Transverse colon (tissue), 4 donors: ENCODE data around the gene CCDC51. TPM values are rescaled to one million over a fixed set of nuclear protein-coding genes. Genes with fewer than 3 reads are reported as not detected.
"Not testable (repeated sequence)": the region's sequence is repeated elsewhere in the genome, so short reads cannot be mapped to it uniquely, and the experiment has no call there.

Source experiments
- DNase-seq: peaks from one replicate; pipeline ENCODE4 v3.0.0-alpha.2; 2019
- H3K27ac ChIP-seq, 4 donors: fragments of 200-600 bp; sonication (generic); 2 replicates each; pipeline ENCODE4 v1.5.1; 2016 to 2018; ENCODE audit warnings: inconsistent platforms in 4 of 4
- H3K27me3 ChIP-seq: fragments of 200-600 bp; sonication (generic); 2 replicates; pipeline ENCODE4 v1.5.1; 2017; ENCODE audit warnings: inconsistent platforms
- H3K36me3 ChIP-seq, 4 donors: fragments of 200-600 bp; sonication (generic); 2 replicates each; pipeline ENCODE4 v1.5.1; 2017 to 2019; ENCODE audit warnings: inconsistent platforms in 4 of 4
- H3K4me1 ChIP-seq, 4 donors: fragments of 200-600 bp; sonication (generic); 2 replicates each; pipeline ENCODE4 v1.5.1; 2017 to 2020; ENCODE audit warnings: inconsistent platforms in 4 of 4
- H3K4me3 ChIP-seq, 4 donors: fragments of 200-600 bp; sonication (generic); 1 replicate in 1 of 4; 2 replicates in 3 of 4; pipeline versions ENCODE4 v1.5.1 to v1.6.1; 2017 to 2019; ENCODE audit warnings: inconsistent platforms in 4 of 4
- H3K9me3 ChIP-seq, 2 donors: fragments of 200-600 bp; sonication (generic); 2 replicates each; pipeline ENCODE4 v1.5.1; 2017 to 2019; ENCODE audit warnings: inconsistent platforms in 2 of 2
- EP300 ChIP-seq: sonication (generic); formaldehyde crosslinking; IDR thresholded peaks from one replicate; pipeline ENCODE4 v1.6.1; 2017; ENCODE audit warnings: antibody characterized with exemption, low read depth
- POLR2A ChIP-seq: fragments of 450-650 bp; IDR thresholded peaks from one replicate; pipeline ENCODE4 v1.6.1; 2016; ENCODE audit warnings: antibody characterized with exemption, mild to moderate bottlenecking, moderate library complexity
- POLR2AphosphoS5 ChIP-seq, 3 donors: sonication (generic); formaldehyde crosslinking; IDR thresholded peaks; one replicate each; pipeline ENCODE4 v1.6.1; 2016; ENCODE audit warnings: antibody characterized with exemption in 3 of 3
- WGBS, 2 donors: methylation state at CpG; one replicate each; pipeline ENCODE4 v1.1.5; 2018; ENCODE audit warnings: low coverage in 1 of 2; 5-methylcytosine and 5-hydroxymethylcytosine counted together
- in situ Hi-C, 4 donors: fragments of 200-750 bp; cut with MboI; loops; one replicate each; pipeline versions ENCODE4 v1.15.0 to v1.15.1; 2017; ENCODE audit warnings: low sequenced_read_pairs in 3 of 4, low pct_ligation_motif_present in 1 of 4, low pct_unique_long_range_greater_than_20kb in 1 of 4
- intact Hi-C: fragments of 100-400 bp; cut with DNase I; formaldehyde crosslinking; loops from one replicate; pipeline ENCODE4 v1.15.1; 2023; ENCODE audit warnings: low total_unique reads
- total RNA-seq, 4 donors: library from RNA; depleted of rRNA; stranded (reverse); fragments of >200 nt; gene quantifications; one replicate each; pipeline ENCODE4 v1.1.0, GENCODE V29; 2016
- TF ChIP-seq, protein P1 (sequence below), 5 experiments: fragments of 200-600 bp in 3 of 5; fragments of 450-650 bp in 2 of 5; sonication (generic) in 3 of 5; IDR thresholded peaks; 1 replicate in 2 of 5; 2 replicates in 3 of 5; pipeline ENCODE4 v1.5.1; 2016 to 2017; ENCODE audit warnings: antibody characterized with exemption in 5 of 5, inconsistent platforms in 3 of 5, mild to moderate bottlenecking in 2 of 5, moderate library complexity in 1 of 5

The CCDC51 gene
- 10 to 100 TPM in 2 of 4 donors, 1 to 10 TPM in 2; 2.8 to 14.1 (median 8.2) TPM for total RNA-seq

GRCh38 chr3:48439820-48440589, at the start of gene CCDC51, which contains the start of gene TMA7:
CCDC51 (minus strand) TSS chr3:48440119; CDS start chr3:48435128, 4,991 bp downstream.
TMA7 (plus strand) TSS chr3:48440257; CDS start chr3:48440297, 40 bp downstream.
- peaks cover 18 to 33% (median 22%) of the 10 kb centered on the region in 4 donors for H3K4me1 ChIP-seq
- intact Hi-C loops, result loop anchor here (10.0 kb wide), 1 partner anchor 165 kb away; no protein-coding TSS in a partner anchor

GRCh38 chr3:48486952-48487351, 47.0 kb upstream of the CCDC51 start:
- TF ChIP-seq EP300 (no peak), POLR2A (no peak), POLR2AphosphoS5 (IDR thresholded peaks at IDR 0.05) (no peak)
- TF ChIP-seq, protein P1, sequence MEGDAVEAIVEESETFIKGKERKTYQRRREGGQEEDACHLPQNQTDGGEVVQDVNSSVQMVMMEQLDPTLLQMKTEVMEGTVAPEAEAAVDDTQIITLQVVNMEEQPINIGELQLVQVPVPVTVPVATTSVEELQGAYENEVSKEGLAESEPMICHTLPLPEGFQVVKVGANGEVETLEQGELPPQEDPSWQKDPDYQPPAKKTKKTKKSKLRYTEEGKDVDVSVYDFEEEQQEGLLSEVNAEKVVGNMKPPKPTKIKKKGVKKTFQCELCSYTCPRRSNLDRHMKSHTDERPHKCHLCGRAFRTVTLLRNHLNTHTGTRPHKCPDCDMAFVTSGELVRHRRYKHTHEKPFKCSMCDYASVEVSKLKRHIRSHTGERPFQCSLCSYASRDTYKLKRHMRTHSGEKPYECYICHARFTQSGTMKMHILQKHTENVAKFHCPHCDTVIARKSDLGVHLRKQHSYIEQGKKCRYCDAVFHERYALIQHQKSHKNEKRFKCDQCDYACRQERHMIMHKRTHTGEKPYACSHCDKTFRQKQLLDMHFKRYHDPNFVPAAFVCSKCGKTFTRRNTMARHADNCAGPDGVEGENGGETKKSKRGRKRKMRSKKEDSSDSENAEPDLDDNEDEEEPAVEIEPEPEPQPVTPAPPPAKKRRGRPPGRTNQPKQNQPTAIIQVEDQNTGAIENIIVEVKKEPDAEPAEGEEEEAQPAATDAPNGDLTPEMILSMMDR (IDR thresholded peaks at IDR 0.05), result no peak
- DNase-seq, result no peak
- H3K27ac ChIP-seq, result no peak overlapping the region
- H3K9me3 ChIP-seq, result no peaks in the 10 kb centered on the region
- 98 to 100% methylated on average over 1 to 5 of the region's 5 CpGs for whole genome bisulfite sequencing, 2 donors
- H3K36me3 ChIP-seq, result no peaks in the 10 kb centered on the region
- in situ Hi-C loops, result no loop called here
- no peak overlapping the region for H3K4me3 ChIP-seq
- intact Hi-C loops, result no loop called here
- H3K4me1 ChIP-seq, result no peaks in the 10 kb centered on the region
- no peaks in the 10 kb centered on the region for H3K27me3 ChIP-seq

More at GRCh38 chr3:48439820-48440589, at the start of gene CCDC51, which contains the start of gene TMA7:
- peak within 1 kb of the TSS; percentile 93 to 99 (median 96) for H3K27ac ChIP-seq
- no peaks in the 10 kb centered on the region for H3K27me3 ChIP-seq
- in situ Hi-C loops, result loop anchor here in 3 of 4 donors (5.0 to 10.0 kb wide), 4 partner anchors 38 to 168 kb away; no protein-coding TSS in a partner anchor
- 0 to 1% methylated on average over 1 to 33 of the region's 54 CpGs for WGBS, 2 donors
- peak within 1 kb of the TSS; percentile 81 to 98 (median 92) for H3K4me3 ChIP-seq
- peaks cover 0 to 11% (median 2%) of the 10 kb centered on the region in 4 donors for H3K36me3 ChIP-seq
- H3K9me3 ChIP-seq, result no peaks in the 10 kb centered on the region
- peak; percentile 99 for DNase-seq
- TF ChIP-seq EP300 (no peak), POLR2AphosphoS5 (IDR thresholded peaks at IDR 0.05) (peak; percentile 98 to 99 (median 99)), POLR2A (peak; percentile 99)
- TF ChIP-seq, protein P1 (IDR thresholded peaks at IDR 0.05), result no peak

DNA sequence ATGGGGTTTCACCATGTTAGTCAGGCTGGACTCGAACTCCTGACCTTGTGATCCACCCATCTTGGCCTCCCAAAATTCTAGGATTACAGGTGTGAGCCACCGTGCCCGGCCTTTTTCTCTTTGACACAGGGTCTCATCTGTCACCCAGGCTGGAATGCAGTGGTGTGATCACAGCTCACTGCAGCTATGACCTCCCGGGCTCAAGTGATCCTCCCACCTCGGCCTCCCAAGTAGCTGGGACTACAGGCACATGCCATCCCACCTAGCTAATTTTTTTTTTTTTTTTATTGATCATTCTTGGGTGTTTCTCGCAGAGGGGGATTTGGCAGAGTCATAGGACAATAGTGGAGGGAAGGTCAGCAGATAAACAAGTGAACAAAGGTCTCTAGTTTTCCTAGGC, 42.9 kb upstream of the CCDC51 start:
- intact Hi-C loops, in situ Hi-C loops, H3K27ac ChIP-seq, H3K4me1 ChIP-seq, H3K9me3 ChIP-seq, DNase-seq, H3K4me3 ChIP-seq, H3K36me3 ChIP-seq, H3K27me3 ChIP-seq: not testable (repeated sequence)
- WGBS, 2 donors, result 88% methylated on average over 6 of the region's 6 CpGs; no CpG with 5 or more reads in 1 of the 2 donors

- WGBS, 2 donors, result 96 to 97% methylated on average over 11 of the region's 11 CpGs
- H3K27ac ChIP-seq, H3K27me3 ChIP-seq, H3K36me3 ChIP-seq, in situ Hi-C loops, H3K4me3 ChIP-seq, H3K9me3 ChIP-seq, DNase-seq, H3K4me1 ChIP-seq, intact Hi-C loops: not testable (repeated sequence)
Measured at GRCh38 chr3:48480891-48481290, 41.0 kb upstream of the CCDC51 start.
